Measurements from ENCODE around the gene UNKL. TPM values are rescaled to one million over a fixed set of nuclear protein-coding genes. Genes with fewer than 3 reads are reported as not detected.
A peak's percentile ranks its signal among the peaks of the same experiment; 100 is the strongest.

The UNKL gene
- total and polyA plus RNA-seq, 2 of the 8 experiments (the other 6 are each of a cell fraction or from before 2014, with no cell fraction given): 25.1 to 31.8 TPM

DNA sequence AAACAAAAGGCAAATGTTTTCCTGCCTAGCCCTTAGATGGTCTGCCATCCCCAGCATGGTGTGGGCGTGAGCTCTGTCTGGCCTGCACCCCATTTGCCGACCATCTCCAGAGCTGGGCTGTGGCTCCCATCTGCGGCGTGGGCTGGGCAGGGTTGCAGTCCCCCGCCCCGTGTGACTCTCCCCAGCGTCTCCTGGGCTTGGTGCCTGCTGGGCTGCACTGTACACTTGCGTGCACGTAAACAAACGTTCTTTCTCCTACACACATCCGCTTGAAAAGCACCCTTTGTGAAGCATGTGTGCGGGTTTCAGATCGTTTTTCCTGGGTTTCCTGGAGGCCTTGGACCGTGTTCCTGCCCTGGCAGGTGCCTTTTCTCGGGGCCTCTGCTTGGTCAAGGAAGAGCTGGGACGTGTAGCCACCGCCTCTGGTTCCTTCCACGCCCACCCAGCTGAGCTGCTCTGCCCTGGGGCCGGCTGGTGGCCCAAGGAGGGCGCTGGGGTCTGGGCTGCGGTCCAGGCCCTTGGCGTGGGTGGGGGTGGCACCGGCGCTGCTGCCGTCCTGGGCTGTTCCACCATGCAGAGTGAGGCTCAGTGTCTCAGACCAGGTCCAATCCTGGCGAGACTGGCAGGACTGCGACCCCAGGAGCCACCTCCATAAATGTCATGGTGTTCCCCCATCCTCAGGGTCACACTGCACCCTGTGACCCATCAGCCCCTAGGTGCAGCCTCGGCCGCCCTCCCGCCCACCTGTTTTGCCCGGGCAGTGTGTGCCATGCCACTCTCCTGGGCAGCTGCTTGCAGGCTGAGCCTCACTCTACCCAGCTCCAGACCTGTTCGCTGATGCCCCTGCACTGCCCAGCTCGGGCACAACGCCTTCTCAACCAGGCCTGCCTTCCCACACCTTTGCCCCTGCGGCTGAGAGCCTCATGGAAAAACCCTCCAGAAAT lies 90.9 kb downstream of the UNKL start:
- Histone ChIP-seq H3K14ac (ENCODE audit: insufficient read length) (no peak overlapping the region), H3K9me3 (ENCODE audit: insufficient read depth in 2 of 2, low read depth in 1 of 2, low read length in 1 of 2) (no peaks in the 10 kb centered on the region), H2BK20ac (ENCODE audit: low read length) (no peak overlapping the region), H4K8ac (ENCODE audit: extremely low read depth, insufficient read depth, low read length) (peak overlapping the region; percentile 64; the same call in 1 of the 2 replicates), H3K79me2 (ENCODE audit: control insufficient read depth in 1 of 2, insufficient read depth in 2 of 2, low read length in 2 of 2) (no peaks in the 10 kb centered on the region; a peak in 1 of 4 replicates), H3K4ac (replicated peaks; ENCODE audit: insufficient read length, low read depth, low read length) (no peak overlapping the region), H3K9ac (replicated peaks in 1 of 4; ENCODE audit: extremely low read depth in 1 of 4, low read depth in 3 of 4, low read length in 3 of 4) (no peak overlapping the region), H4K20me1 (replicated peaks in 1 of 2; ENCODE audit: control insufficient read depth in 1 of 2, insufficient read depth in 2 of 2, low read length in 2 of 2) (peaks cover 12 to 18% of the 10 kb centered on the region in 2 experiments), H2BK5ac (ENCODE audit: low read depth, low read length) (peak overlapping the region; percentile 28; the same call in 1 of the 2 replicates), H3K4me1 (replicated peaks in 1 of 4; ENCODE audit: control insufficient read depth in 3 of 4, insufficient read depth in 4 of 4, low read length in 3 of 4) (no peaks in the 10 kb centered on the region; a peak in 2 of 7 replicates), H4K5ac (ENCODE audit: insufficient read length, low read depth, low read length) (no peak overlapping the region), H3K79me1 (ENCODE audit: low read depth, low read length) (peaks cover 7% of the 10 kb centered on the region), H3K56ac (replicated peaks; ENCODE audit: insufficient read length, low read depth, low read length) (no peak overlapping the region), H3K23me2 (ENCODE audit: low read depth, low read length) (no peaks in the 10 kb centered on the region), H2AFZ (ENCODE audit: low read length) (no peak overlapping the region), H3K4me3 (ENCODE audit: extremely low read depth in 1 of 4, insufficient read depth in 2 of 4, low read depth in 3 of 4, low read length in 4 of 4) (no peak overlapping the region), H3K27ac (ENCODE audit: low read depth, low read length) (no peak overlapping the region), H3K4me2 (ENCODE audit: insufficient read depth in 1 of 2, low read depth in 2 of 2, low read length in 2 of 2) (no peak overlapping the region), H2BK120ac (replicated peaks; ENCODE audit: low read depth, low read length) (no peak overlapping the region), H3K18ac (ENCODE audit: extremely low read depth, low read length) (no peak overlapping the region), H3K27me3 (replicated peaks in 1 of 4; ENCODE audit: control insufficient read depth in 3 of 4, extremely low read depth in 1 of 4, insufficient read depth in 3 of 4, low read length in 3 of 4) (no peaks in the 10 kb centered on the region), H3K23ac (ENCODE audit: insufficient read length) (no peak overlapping the region), H4K91ac (replicated peaks; ENCODE audit: insufficient read length, low read length) (no peak overlapping the region), H2BK12ac (ENCODE audit: low read depth, low read length) (no peak overlapping the region), H2AK5ac (ENCODE audit: low read depth, low read length) (no peak overlapping the region), H3K36me3 (ENCODE audit: control insufficient read depth in 2 of 4, insufficient read depth in 4 of 4, low read length in 3 of 4) (peaks cover 30 to 51% (median 41%) of the 10 kb centered on the region in 4 experiments), H2BK15ac (ENCODE audit: low read length) (no peak overlapping the region)
- WGBS, 2 experiments (ENCODE audit: extremely low coverage in 1 of 2, insufficient coverage in 1 of 2, insufficient read length in 1 of 2, insufficient replicate concordance in 2 of 2, low coverage in 1 of 2, low lambda C conversion rate in 2 of 2, missing lambda C conversion rate in 1 of 2): 96% methylated on average over 35 of the region's 35 CpGs; no CpG with 5 or more reads in 1 of the 2 experiments
- POLR2A ChIA-PET (ENCODE audit: partially characterized antibody): interaction anchor here (1.0 to 6.5 kb wide), 3 partner anchors 9 to 55 kb away, joined by 3 to 106 read pairs (median 4); partner anchors contain the start of gene UBE2I
- FAIRE-seq (no peak), DNase-seq (ENCODE audit: low read depth in 1 of 2, low spot score in 2 of 2) (no peak)
- TF ChIP-seq POLR2A (IDR thresholded peaks at IDR 0.05; ENCODE audit: control extremely low read depth in 1 of 2, low read depth in 2 of 2, low read length in 2 of 2): peak in 1 of 2 experiments; percentile 12; a peak in 1 of 3 replicates
- TF ChIP-seq, protein P1, sequence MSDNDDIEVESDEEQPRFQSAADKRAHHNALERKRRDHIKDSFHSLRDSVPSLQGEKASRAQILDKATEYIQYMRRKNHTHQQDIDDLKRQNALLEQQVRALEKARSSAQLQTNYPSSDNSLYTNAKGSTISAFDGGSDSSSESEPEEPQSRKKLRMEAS (IDR thresholded peaks at IDR 0.05): no peak
- CTCF ChIA-PET (ENCODE audit: partially characterized antibody): interaction anchor here (0.7 to 2.1 kb wide), 8 partner anchors 8 to 107 kb away, joined by 3 to 5 read pairs (median 3); partner anchors contain the start of gene PERCC1
